HG03378 (cell line): ENCODE measurements around the gene FAM186B.

Source experiments
- ATAC-seq: cut with Tn5 transposase; IDR thresholded peaks from one replicate; pipeline ENCODE4 v1.9.1; 2021; ENCODE audit warnings: mild to moderate bottlenecking, moderate library complexity; ENCODE audit not compliant: unreplicated experiment

Gene FAM186B

DNA sequence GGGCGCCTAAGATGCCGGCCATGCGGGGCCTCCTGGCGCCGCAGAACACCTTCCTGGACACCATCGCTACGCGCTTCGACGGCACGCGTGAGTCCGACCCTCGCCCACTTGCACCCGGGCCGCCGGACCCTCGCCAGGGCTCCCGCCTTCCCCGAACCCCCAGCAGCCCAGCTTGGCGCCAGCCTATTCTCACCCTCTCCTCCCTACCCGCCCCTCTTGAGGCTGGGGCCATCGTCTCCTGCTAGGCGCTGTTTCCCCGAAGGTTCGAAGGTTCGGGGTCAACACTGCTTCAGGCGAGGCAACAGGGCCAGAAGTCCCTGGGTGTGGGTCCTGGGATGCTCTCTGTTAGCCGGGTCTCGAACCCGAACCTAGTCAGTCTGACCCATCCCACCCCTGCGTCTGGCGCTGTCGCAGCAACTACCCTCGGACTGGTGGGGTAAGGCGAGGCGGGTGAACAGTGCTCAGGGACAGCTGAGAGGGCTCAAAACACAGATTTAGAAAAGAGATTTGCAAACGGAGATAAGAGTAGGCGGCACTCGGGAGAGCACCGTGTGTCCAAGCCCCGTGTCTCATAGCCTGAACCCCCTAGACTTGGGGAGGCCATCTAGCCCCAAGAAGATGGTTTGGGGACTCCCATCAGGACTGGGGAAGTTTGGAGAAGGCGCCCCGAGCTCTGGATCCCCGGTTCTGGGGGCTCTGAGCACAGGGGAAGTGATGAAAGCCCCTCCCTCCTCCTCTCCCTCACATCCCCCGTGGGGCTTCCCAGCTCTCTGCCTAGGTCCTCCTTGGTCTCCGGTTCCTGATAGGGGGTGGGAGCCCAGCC is 65.8 kb downstream of the FAM186B start:
- ATAC-seq, result no peak

DNA sequence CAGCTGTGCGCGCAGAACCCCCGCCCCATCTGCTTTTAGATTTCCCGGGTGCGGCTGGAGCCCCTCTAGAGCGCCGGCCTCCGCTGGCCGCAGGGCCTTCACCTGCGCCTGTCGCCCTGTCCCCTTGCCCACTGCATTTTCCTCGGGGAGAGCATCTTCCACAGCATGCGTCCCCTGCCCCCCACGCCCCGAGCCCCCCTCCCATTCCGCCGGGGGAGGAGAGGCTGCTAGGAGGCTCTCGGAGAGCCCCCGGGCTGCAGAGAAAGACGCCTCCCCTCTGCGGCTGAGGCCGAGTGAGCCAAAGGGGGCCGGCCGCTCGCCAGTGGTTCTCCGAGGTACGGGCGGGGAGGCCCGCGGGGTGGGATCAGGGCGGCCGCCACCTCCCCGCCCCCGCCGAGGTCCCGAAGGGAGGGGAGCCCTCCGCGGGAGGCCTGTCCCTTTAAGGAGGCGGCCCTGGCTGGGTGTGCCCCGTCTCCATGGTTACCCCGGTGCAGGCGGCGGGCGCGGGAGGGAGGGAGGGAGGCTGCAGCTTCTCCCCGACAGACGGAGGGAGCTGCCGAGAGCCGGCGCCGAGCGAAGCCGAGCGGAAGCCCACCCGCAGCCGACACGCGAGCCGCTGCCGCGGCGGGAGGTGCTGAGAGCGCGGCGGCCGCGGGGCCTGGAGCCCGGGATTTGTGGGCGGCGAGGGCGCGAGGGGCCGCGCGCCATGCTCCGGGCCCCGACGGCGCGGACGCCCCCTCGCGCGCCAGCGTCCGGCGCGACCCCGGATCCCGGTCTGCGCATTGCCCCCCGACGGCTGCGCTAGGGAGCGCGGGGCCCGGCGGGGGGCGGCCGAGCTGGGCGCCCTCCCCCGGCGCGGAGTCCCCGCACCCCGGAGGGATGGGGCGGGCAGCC is 66.7 kb downstream of the FAM186B start, which contains the start of gene KCNH3:
KCNH3 (plus strand) TSS at position 521 of the 894 bp plus-strand sequence. CDS start 387 bp downstream, outside the sequence.
- ATAC-seq, result no peak

DNA sequence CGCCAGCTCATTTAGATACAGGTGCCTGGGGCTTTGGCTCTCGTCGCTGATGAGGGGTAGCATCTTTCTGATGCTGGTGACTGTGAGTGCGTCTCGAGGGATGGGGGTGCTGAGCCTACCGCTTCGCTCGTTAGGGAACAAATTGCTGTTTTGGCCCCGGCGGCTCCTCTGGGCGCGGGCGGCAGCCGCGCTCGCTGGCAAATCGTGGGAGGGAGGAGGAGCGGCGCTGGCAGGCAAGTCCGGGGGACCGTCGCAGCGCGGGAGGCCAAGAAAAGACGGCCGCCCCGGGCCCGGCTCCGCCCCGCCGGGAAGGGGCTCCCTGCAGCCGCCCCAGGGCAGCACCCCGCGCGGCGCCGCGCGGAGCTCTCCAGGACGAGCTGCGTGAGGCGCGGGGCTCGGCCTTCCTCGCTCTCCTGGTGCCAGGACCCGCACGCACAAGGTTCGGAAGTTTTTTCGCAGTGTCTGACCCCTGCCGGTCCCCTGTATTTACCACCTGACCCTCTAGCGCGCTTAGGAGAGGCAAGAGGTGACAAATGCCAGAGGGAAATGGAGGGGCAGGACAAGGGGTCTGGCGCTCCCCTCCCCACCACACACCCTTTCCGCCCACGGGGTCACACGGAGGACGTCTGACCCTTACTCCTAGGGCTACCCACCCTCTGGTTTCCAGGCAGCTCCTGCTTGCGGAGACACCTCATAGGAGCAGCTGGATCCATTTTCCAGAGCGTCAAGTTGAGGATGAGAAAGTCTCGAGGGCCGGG is 67.5 kb downstream of the FAM186B start:
- ATAC-seq, result no peak
